HG03196 (cell line): ENCODE data around the gene TTLL6.

Source experiments
- ATAC-seq: cut with Tn5 transposase; IDR thresholded peaks from one replicate; pipeline ENCODE4 v1.9.1; 2021; ENCODE audit not compliant: unreplicated experiment

The TTLL6 gene

DNA sequence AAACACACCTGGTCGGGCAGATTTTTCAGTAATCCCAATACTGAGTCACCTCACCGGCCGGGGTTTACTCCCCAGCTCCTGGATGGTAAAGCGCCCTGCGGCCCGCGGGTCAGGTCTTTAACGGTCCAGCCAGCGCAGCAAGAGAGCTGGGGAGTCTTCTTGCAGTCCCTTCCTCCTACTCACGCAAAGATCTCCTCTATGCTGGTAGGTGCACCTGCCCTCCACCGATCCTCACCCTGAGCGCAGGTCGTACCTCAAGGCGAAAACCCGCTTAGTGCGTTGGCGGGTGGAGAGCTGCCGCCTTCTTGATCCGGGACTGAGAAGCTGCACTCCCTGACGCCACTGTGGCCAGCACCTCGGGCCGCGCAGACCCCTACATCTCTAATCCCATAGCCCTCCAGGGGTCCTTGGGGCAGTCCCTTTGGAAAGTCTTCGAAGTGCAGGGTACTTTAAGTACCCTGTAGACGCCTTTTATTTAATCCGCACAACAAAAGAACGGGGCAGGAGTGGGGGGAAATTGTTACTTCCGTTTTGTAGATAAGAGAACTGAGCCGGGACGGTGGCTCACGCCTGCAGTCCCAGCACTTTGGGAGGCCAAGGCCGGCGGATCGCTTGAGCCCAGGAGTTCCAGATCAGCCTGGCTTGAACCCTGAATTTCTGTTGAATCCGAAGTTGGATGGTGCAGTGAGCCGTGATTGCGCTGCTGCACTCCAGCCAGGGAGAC is 78.1 kb downstream of the TTLL6 start:
- ATAC-seq, result no peak

DNA sequence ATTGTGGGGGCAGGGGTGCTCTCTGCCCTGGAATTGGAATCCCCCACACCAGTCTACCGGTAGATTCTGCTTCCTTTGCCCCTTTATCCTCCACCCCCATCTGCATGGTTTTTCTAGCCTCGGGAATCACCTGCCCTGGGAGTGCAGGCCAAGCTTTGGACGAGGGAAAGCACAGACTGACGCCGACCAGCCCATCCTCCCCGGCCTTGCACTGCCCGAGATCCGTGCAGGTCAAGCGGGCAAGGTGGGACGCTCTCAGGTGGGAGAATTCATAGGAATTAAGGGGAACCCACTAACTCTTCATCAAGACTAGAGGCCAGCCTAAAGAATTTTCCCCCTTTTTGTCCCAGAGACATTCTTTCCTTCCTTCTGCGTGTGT is 78.6 kb downstream of the TTLL6 start:
- no peak for ATAC-seq

- ATAC-seq, result no peak
Observed at GRCh38 chr17:48737330-48738043, 79.5 kb downstream of the TTLL6 start.

DNA sequence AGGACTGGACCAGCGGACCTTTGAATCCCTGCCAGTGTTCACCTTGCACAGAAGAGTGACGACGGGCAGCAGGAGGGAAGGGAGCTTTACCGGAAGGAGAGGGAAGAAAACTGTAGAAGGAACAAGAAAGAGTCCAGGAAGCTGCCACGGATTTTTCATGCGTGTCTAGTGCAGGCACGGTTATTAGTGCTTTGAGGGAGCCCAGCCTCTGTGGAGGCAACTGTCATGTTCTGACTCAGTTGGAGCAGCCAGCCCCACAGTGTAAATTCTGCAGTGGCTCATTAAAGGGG is 82.0 kb downstream of the TTLL6 start:
- ATAC-seq, result no peak

GRCh38 chr17:48734333-48735061 is 82.5 kb downstream of the TTLL6 start:
- no peak for ATAC-seq

DNA sequence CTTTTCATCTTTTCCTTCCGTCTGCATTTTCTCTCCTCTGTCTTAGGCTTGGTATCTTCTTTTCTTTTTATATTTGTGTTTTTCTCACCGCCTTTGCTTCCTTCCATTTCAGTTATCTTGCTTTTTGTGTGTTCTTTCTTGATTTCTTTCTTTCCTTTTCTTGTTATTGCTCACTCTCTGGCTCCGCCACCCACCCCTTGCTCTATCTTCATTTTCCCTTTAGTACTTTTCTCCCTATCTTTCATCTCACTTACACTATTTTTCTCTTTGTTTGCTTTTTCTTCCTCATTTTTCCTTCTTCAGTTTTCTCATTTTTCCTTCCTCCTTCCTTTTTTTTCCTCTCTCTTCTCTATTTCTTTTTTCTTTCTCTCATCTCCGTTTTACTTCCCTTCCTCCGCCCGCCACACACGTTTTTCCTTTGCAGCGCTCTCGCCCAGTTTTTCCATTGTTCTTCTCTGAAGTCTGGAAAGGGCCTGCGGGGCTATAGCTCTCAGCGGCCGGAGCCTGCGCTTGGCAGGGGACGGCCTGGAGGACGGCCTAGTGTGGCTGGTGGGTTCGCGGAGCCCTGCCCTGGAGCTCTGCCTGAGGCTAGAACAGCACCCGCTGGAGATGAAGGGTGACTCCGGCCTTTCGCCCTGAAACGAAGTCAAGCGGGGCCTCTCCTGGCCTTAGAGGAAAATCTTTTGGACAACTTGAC is 83.2 kb downstream of the TTLL6 start:
- ATAC-seq, result no peak

- ATAC-seq, result no peak
Observed at GRCh38 chr17:48732688-48733629, 84.1 kb downstream of the TTLL6 start.

GRCh38 chr17:48731355-48731754 is 85.7 kb downstream of the TTLL6 start:
- no peak for ATAC-seq

DNA sequence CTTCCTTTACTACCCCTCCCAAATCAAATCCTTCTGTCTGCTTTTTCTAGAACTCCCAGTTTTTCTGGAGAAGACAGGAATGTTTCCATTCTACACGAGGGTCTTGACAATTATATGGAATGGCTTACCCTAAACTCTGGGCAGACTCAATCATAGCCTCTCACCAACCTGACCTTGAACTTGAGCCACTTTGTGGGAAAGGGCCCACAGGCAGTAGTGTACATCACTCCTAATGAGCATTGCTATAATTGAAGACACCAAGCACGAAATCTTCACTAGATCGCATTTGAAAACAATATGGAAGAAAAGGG is 86.8 kb downstream of the TTLL6 start:
- no peak for ATAC-seq

- ATAC-seq, result no peak
Observed at GRCh38 chr17:48729335-48730239, 87.4 kb downstream of the TTLL6 start.

DNA sequence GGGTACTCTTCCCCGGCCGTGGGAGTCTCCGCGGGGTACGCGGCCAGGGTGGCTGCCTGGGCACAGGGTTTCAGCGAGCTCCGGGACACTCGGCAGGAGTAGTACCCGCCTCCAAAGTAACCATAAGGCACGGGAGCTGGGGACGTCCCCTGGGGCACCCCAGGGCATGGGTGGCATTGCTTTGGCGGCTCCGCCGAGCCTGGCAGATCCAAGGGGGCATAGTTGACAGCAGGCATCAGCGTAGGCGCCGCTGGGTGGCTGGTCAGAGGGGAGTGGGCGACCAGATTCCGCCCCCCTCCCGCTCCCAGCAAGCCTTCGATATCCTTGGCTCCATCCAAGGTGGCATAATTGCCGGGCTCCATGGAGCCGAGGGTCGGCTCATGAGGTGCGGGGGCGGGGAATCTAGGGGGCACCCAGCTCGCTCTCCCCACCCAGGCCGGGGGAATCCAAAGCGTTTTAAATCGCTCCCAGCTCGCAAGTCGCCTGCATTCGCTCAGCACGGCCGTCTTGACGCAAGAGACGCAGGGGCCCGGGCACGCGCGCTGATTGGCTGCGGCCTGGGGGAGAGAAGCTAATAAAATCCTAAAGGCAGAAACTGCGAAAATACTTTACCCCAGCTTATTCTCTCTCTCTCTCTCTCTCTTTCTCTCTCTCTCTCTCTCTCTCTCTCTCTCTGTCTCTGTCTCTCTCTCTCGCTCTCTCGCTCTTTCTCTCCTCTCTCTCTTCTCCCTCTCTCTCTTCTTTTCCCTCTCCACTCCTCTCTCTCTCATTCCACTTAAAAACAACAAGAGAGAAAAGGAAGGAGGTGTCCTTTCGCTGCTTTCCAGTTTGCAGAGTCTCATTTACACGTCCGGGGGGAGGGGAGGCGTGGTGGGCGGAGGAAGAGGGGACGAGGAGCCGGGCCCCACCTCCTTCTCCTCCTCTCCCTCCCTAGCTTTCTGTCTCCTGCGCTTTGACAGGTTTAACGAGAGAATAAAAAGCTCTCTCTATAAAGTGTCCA is 88.5 kb downstream of the TTLL6 start, which contains the start of gene HOXB13:
Gene HOXB13, minus strand, starts transcription at position 519 of the 1,000 bp plus-strand sequence. Its CDS starts 157 bp downstream, at position 362.
- no peak for ATAC-seq

DNA sequence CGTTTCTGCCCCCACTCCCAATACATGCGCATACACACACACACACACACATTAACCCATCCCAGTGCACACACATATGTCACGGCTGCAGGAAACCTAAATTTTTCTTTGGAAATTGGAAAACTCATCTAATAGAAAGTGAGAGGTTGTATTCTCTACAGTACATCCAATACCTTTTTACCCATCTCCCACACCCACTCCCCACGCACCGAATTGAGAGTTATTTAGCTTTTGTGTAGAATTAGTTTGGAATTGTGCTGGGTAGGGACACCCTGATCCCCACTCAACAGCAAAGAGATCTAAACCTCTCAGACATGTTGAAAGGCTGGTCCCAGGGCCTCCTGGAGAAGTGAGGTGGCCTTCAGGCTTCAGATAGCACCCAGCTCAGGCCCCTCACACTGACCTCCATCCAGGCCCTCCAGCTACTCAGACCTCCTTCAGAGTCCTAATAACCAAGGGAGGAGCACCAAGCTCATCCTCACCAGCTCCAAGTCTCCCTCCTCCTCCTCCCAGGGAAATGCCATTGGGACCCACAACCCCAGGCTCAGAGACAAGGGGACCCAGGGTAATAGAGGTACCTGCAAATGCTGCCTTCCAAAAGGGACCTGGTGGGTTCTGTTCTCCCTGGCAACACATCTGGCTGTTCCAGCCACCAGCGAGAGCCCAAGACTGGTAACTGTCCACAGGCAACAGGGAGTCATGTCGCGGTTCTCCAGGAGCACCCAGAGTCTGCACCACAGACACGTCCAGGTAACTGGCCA is 89.4 kb downstream of the TTLL6 start:
- ATAC-seq, result no peak

- no peak for ATAC-seq
Observed at GRCh38 chr17:48726916-48727286, 90.1 kb downstream of the TTLL6 start.

DNA sequence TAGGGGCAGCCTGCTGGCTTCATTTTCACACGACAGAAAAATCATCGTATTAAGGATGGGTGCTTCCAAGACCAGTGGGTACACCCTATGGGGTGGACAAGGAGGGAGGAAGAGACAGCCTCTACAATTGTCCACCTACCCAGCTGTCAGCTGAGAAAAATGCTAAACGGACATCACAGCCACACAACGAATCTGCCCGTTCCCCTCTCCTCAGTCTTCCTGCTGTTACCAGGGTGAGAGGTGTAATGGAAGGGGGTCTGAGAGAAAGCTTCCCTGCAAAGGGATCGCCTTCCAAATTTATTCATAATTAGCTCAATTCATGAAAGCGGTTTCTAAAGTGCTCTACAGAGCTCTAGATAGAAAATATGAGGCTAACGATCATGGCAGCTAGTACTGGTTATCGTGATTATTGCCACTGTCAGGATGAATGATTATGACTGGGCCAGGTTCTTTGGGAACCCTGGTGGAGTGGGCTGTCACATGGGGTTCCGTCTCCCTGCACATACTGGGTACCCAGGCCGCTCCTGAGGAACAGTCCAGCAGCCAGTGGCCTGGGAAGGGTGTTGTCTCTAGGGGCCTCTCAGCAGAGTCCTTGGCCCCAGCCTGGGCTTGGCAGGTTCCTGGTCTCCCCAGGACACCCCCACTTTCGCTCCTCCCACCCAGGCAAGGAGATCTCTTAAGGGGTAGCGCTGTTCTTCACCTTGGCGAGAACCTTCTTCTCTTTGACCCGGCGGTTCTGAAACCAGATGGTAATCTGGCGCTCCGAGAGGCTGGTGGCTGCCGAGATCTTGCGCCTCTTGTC is 90.7 kb downstream of the TTLL6 start:
- ATAC-seq, result no peak

DNA sequence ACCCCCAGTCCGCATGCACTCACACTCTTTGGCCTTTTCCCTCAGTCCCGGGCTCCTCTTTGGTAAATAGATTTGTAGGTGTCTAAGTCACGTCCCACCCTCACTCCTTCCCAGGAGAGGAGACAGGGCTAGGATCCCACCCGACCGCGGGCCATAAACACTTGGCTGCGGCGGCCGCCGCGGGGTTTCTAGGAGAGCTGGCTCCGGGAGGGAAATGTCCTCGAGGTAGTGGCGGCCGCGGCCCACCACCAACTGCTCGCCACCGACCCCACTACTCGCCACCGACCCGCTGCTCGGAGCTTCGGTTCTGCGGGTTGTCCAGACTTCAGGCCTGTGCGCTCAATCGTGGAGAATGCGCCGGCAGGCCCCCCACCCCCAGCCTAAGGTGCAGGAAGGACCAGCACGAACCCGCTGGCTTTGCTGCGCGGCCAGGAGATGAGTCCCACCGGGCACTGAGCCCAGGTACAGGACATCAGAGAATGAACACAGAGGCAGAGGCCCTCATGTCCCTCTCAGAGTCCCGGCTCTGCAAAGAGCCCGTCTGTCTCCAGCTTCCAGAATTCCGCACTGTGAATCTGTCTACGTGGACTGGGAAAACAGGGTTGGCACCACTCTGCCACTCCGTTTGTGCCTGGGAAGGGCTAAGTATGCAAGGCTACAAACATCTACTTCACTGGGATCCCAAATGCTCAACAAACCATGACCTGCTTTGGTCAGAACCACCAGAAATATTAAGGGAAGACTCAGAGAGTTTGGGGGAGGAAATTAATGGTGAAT is 91.6 kb downstream of the TTLL6 start:
- no peak for ATAC-seq

DNA sequence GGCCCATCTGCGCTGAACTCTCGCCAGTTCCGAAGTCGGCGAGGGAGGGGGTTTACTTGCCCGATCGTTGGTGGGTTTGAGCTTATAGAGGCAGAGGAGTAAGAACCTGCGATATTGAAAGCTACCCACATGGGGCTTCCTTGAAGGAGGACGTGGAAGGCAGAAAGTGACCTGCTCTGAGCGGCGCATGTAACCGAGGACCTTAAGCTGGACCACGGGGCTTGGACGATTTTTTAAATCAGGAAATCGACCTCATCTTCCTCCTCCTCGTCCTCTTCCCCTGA is 92.1 kb downstream of the TTLL6 start:
- no peak for ATAC-seq
